ENCODE results near the gene TMEM225B.
A peak's percentile ranks its signal among the peaks of the same experiment; 100 is the strongest.

DNA sequence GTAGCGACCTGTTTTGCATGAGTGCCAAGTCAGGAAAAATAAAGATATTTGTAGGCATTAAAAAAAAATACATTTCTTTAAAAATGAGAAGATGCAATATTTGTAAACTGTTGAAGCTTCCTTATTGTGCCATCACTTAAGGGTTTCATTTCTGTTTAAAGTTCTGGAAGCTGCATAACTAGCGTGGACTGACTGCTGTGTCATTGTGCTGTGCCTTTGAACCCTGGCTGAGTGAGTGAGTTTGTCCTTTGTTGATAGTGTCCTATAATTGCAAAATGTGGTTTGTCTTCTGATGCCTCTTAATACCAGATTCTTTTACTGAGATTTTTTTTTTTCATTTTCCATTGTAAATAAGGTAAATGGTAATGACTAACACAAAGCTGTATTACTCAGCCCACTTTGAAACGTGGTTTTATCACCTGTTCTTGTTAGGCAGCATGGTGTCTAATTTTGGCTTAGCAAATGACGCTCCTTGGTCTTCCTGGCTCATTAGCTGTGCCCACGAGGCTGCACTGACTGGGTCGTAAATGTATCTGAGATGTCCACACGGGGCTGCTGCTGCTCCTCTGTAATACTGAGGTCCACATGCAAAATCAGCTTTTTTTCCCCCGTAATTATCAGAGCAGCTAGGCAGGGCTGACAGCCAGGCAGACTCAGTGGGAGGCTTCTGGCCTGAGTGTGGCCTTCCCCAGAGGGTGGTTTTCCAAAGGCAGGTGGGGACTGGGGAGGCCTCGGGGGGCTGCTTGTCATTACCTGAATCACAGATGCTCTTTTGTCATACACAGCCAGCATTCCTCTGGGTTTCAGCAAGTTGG is 33.4 kb downstream of the TMEM225B start:
- TF ChIP-seq POLR2AphosphoS5 (IDR thresholded peaks at IDR 0.05) (no peak), SMC3 (conservative IDR thresholded peaks at IDR 0.05; ENCODE audit: poor library complexity) (peak; percentile 61), EP300 (conservative IDR thresholded peaks at IDR 0.05; ENCODE audit: poor library complexity, severe bottlenecking) (no peak), RAD21 (conservative IDR thresholded peaks at IDR 0.05) (peak; percentile 64), EZH2 (IDR thresholded peaks at IDR 0.05; ENCODE audit: borderline replicate concordance, insufficient read depth, low read length, poor library complexity, severe bottlenecking) (no peak)
- TF ChIP-seq, protein P1, sequence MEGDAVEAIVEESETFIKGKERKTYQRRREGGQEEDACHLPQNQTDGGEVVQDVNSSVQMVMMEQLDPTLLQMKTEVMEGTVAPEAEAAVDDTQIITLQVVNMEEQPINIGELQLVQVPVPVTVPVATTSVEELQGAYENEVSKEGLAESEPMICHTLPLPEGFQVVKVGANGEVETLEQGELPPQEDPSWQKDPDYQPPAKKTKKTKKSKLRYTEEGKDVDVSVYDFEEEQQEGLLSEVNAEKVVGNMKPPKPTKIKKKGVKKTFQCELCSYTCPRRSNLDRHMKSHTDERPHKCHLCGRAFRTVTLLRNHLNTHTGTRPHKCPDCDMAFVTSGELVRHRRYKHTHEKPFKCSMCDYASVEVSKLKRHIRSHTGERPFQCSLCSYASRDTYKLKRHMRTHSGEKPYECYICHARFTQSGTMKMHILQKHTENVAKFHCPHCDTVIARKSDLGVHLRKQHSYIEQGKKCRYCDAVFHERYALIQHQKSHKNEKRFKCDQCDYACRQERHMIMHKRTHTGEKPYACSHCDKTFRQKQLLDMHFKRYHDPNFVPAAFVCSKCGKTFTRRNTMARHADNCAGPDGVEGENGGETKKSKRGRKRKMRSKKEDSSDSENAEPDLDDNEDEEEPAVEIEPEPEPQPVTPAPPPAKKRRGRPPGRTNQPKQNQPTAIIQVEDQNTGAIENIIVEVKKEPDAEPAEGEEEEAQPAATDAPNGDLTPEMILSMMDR (IDR thresholded peaks at IDR 0.05; ENCODE audit: poor library complexity, severe bottlenecking) = peak; percentile 58
